HCT116 (cell line): ENCODE data around the gene OPCML. TPM values are rescaled to one million over a fixed set of nuclear protein-coding genes. Genes with fewer than 3 reads are reported as not detected.

ENCODE experiments used
- ATAC-seq: fragments of 200-7000 bp; cut with Tn5 transposase; 2 replicates; pipeline ENCODE4 v1.9.1; 2020; ENCODE audit warnings: mild to moderate bottlenecking, moderate library complexity
- BruUV-seq: library from RNA; stranded (reverse); fragments of 400-500 nt; replicated peaks from 2 replicates; lab custom pipeline; 2021; lab: Mats Ljungman, UMichigan
- CTCF ChIA-PET: fragments of 300-600 bp; sonication (Branson Sonifier 250); formaldehyde crosslinking; loops from one replicate; lab custom pipeline; 2021; ENCODE audit warnings: antibody characterized with exemption; lab: Charles Lee
- POLR2A ChIA-PET: fragments of 300-600, 350-600 bp; sonication (Branson Sonifier 250); formaldehyde crosslinking; loops from one replicate; lab custom pipeline; 2021; ENCODE audit warnings: antibody characterized with exemption; lab: Charles Lee
- RAD21 ChIA-PET, 2 experiments: fragments of 300-600 bp; sonication (Branson Sonifier 250); formaldehyde crosslinking; loops; one replicate each; lab custom pipeline; 2023; ENCODE audit warnings: low total read pairs in 2 of 2; ENCODE audit not compliant: uncharacterized antibody in 2 of 2, unreplicated experiment in 2 of 2, low non-redundant PET in 1 of 2; lab: Charles Lee
- DNase-seq: peaks from one replicate; pipeline ENCODE4 v3.0.0-alpha.2; 2010; ENCODE audit warnings: low read depth, low spot score
- H2AFZ ChIP-seq: fragments of 200-600 bp; shearing (Covaris generic), sonication (generic); 2 replicates; pipeline ENCODE4 v1.6.1; 2017; ENCODE audit warnings: low read depth, mixed run types, mixed read lengths, antibody characterized with exemption, low read length; ENCODE audit not compliant: poor library complexity, severe bottlenecking
- H3K27ac ChIP-seq: 2 replicates; pipeline ENCODE4 v1.5.1; 2012; ENCODE audit warnings: low read depth, low read length
- H3K27me3 ChIP-seq: fragments of 200-600 bp; sonication (generic); 2 replicates; pipeline ENCODE4 v1.6.1; 2016; ENCODE audit warnings: mixed run types, low read length, mixed read lengths; ENCODE audit not compliant: insufficient read depth
- H3K36me3 ChIP-seq, 2 experiments: fragments of 200-500 bp in 1 of 2; fragments of 200-600 bp in 1 of 2; sonication (Bioruptor generic) in 1 of 2; sonication (generic) in 1 of 2; 2 replicates each; pipeline versions ENCODE4 v1.5.1 to v1.6.1; 2014 to 2016; ENCODE audit warnings: low read length in 2 of 2, inconsistent platforms in 1 of 2, mixed read lengths in 1 of 2, mixed run types in 1 of 2; ENCODE audit not compliant: insufficient read depth in 2 of 2, control insufficient read depth in 1 of 2
- H3K4me1 ChIP-seq, 2 experiments: fragments of 200-600 bp in 1 of 2; sonication (generic) in 1 of 2; 2 replicates each; pipeline versions ENCODE4 v1.5.1 to v1.6.1; 2012 to 2017; ENCODE audit warnings: low read length in 2 of 2, inconsistent platforms in 1 of 2, mild to moderate bottlenecking in 1 of 2, mixed read lengths in 1 of 2, mixed run types in 1 of 2, moderate library complexity in 1 of 2; ENCODE audit not compliant: insufficient read depth in 2 of 2, control insufficient read depth in 1 of 2
- H3K4me2 ChIP-seq: fragments of 200-600 bp; sonication (generic); 2 replicates; pipeline ENCODE4 v1.6.1; 2017; ENCODE audit warnings: mixed run types, low read length, mixed read lengths
- H3K4me3 ChIP-seq, 2 experiments: fragments of 200-600 bp in 1 of 2; sonication (generic) in 1 of 2; replicated peaks in 1 of 2; 2 replicates each; pipeline ENCODE4 v1.5.1; 2011 to 2016; ENCODE audit warnings: low read length in 2 of 2, control low read depth in 1 of 2, low read depth in 1 of 2, mild to moderate bottlenecking in 1 of 2, mixed read lengths in 1 of 2, mixed run types in 1 of 2
- H3K79me2 ChIP-seq: fragments of 200-600 bp; sonication (generic); 2 replicates; pipeline ENCODE4 v1.6.1; 2017; ENCODE audit warnings: mild to moderate bottlenecking, mixed run types, low read length, moderate library complexity, mixed read lengths; ENCODE audit not compliant: insufficient read depth
- H3K9ac ChIP-seq: fragments of 200-600 bp; sonication (generic); 2 replicates; pipeline ENCODE4 v1.6.1; 2016; ENCODE audit warnings: low read length, mixed read lengths
- H3K9me2 ChIP-seq: fragments of 200-600 bp; sonication (generic), shearing (Covaris generic); 2 replicates; pipeline ENCODE4 v1.6.1; 2017; ENCODE audit warnings: mixed run types, mild to moderate bottlenecking, moderate library complexity; ENCODE audit not compliant: insufficient read depth
- H3K9me3 ChIP-seq, 2 experiments: fragments of 200-500 bp in 1 of 2; fragments of 200-600 bp in 1 of 2; sonication (Bioruptor generic) in 1 of 2; sonication (generic) in 1 of 2; 2 replicates each; pipeline ENCODE4 v1.6.1; 2014 to 2017; ENCODE audit warnings: low read length in 2 of 2, mixed read lengths in 2 of 2, inconsistent platforms in 1 of 2, low read depth in 1 of 2, mild to moderate bottlenecking in 1 of 2, mixed run types in 1 of 2, moderate library complexity in 1 of 2; ENCODE audit not compliant: control insufficient read depth in 1 of 2, insufficient read depth in 1 of 2
- H4K20me1 ChIP-seq: fragments of 200-600 bp; sonication (generic), shearing (Covaris generic); 2 replicates; pipeline ENCODE4 v1.6.1; 2017; ENCODE audit warnings: mixed run types, mild to moderate bottlenecking, moderate library complexity; ENCODE audit not compliant: insufficient read depth
- CBX3 ChIP-seq: IDR thresholded peaks from 2 replicates; pipeline ENCODE4 v1.6.1; 2012; ENCODE audit warnings: low read depth
- CEBPB ChIP-seq: IDR thresholded peaks from 2 replicates; pipeline ENCODE4 v1.6.1; 2012; ENCODE audit warnings: low read depth
- EGR1 ChIP-seq: IDR thresholded peaks from 2 replicates; pipeline ENCODE4 v1.6.1; 2012; ENCODE audit warnings: low read depth
- ELF1 ChIP-seq: IDR thresholded peaks from 2 replicates; pipeline ENCODE4 v1.6.1; 2012; ENCODE audit warnings: low read depth, borderline replicate concordance
- EZH2 ChIP-seq: fragments of 200-600 bp; sonication (generic); IDR thresholded peaks from 2 replicates; pipeline ENCODE4 v1.6.1; 2017; ENCODE audit warnings: antibody characterized with exemption, mixed run types
- EZH2phosphoT487 ChIP-seq: fragments of 200-600 bp; IDR thresholded peaks from 2 replicates; pipeline ENCODE4 v1.6.1; 2018; ENCODE audit warnings: antibody characterized with exemption, borderline replicate concordance
- FOSL1 ChIP-seq: IDR thresholded peaks from 2 replicates; pipeline ENCODE4 v1.6.1; 2012; ENCODE audit warnings: low read depth
- JUND ChIP-seq: IDR thresholded peaks from 2 replicates; pipeline ENCODE4 v1.6.1; 2012
- POLR2AphosphoS5 ChIP-seq: IDR thresholded peaks from 2 replicates; pipeline ENCODE4 v1.6.1; 2011; ENCODE audit warnings: mild to moderate bottlenecking, low read depth, low read length, moderate library complexity
- RAD21 ChIP-seq: IDR thresholded peaks from 2 replicates; pipeline ENCODE4 v1.6.1; 2012; ENCODE audit warnings: low read depth, mild to moderate bottlenecking
- SIN3A ChIP-seq: IDR thresholded peaks from 2 replicates; pipeline ENCODE4 v1.6.1; 2012; ENCODE audit warnings: low read depth
- SRF ChIP-seq: IDR thresholded peaks from 2 replicates; pipeline ENCODE4 v1.6.1; 2012; ENCODE audit warnings: low read depth
- TCF7L2 ChIP-seq: IDR thresholded peaks from 2 replicates; pipeline ENCODE4 v1.7.0; 2011; ENCODE audit warnings: borderline replicate concordance, inconsistent platforms; ENCODE audit not compliant: insufficient read depth, insufficient read length; ENCODE audit errors: extremely low read depth
- YY1 ChIP-seq: IDR thresholded peaks from 2 replicates; pipeline ENCODE4 v1.6.1; 2011; ENCODE audit warnings: low read length, low read depth, moderate library complexity, mild to moderate bottlenecking; ENCODE audit not compliant: insufficient replicate concordance; ENCODE audit errors: extremely low read depth
- ZFX ChIP-seq: fragments of 450-650 bp; IDR thresholded peaks from 2 replicates; pipeline ENCODE4 v1.6.1; 2017
- ZNF274 ChIP-seq: fragments of 200-500 bp; sonication (Bioruptor generic); IDR thresholded peaks from 2 replicates; pipeline ENCODE4 v1.6.1; 2014; ENCODE audit warnings: mild to moderate bottlenecking, low read depth, low read length, inconsistent platforms
- intact Hi-C: fragments of 100-400 bp; cut with micrococcal nuclease; formaldehyde crosslinking; loops from 2 replicates; pipeline ENCODE4 v1.10.0; 2022
- total RNA-seq: library from RNA; stranded (reverse); gene quantifications from one replicate; pipeline ENCODE4 v1.2.1, GENCODE V29; 2021; ENCODE audit not compliant: unreplicated experiment
- TF ChIP-seq, protein P1 (sequence below): IDR thresholded peaks from 2 replicates; pipeline ENCODE4 v1.6.1; 2012
- TF ChIP-seq, protein P2 (sequence below): IDR thresholded peaks from 2 replicates; pipeline ENCODE4 v1.6.1; 2011; ENCODE audit warnings: mild to moderate bottlenecking, low read length, moderate library complexity; ENCODE audit not compliant: insufficient replicate concordance; ENCODE audit errors: extremely low read depth
- TF ChIP-seq, protein P3 (sequence below): IDR thresholded peaks from 2 replicates; pipeline ENCODE4 v1.6.1; 2012
- TF ChIP-seq, protein P4 (sequence below): IDR thresholded peaks from 2 replicates; pipeline ENCODE4 v1.6.1; 2012; ENCODE audit warnings: low read depth

The OPCML gene
- total RNA-seq, 1 experiment from 2014 or later: not detected

DNA sequence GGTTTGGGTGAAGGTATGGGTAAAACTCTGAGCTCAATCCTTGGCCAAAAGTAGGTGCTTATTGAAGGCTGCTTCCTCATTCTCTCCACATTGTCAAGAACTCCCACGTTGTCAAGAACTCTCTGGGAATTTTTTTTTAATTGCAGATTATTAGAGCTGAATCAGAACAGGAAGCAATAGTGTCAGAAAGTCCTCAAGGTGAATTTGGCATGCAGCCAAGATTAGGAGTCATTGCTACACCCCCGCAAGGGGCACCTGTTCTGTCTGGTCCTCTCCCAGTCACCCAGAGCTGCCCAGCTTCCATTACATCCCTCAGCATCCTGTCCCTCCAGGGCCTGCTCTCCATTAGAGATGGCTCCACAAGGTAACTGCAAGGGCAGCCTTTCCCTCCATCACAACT, 996.5 kb downstream of the OPCML start:
- DNase-seq (no peak), ATAC-seq (no peak)
- no peaks in the 10 kb centered on the region for H3K27me3 ChIP-seq
- no peaks in the 10 kb centered on the region for H3K9me2 ChIP-seq
- no peak overlapping the region for H3K9ac ChIP-seq
- no peaks in the 10 kb centered on the region for H3K4me1 ChIP-seq
- H3K9me3 ChIP-seq: peaks cover 7 to 35% of the 10 kb centered on the region in 2 experiments; a peak in 2 of 4 replicates
- no peaks in the 10 kb centered on the region for H3K79me2 ChIP-seq
- no peak for TF ChIP-seq CBX3
- TF ChIP-seq POLR2AphosphoS5: no peak
- TF ChIP-seq, protein P1, sequence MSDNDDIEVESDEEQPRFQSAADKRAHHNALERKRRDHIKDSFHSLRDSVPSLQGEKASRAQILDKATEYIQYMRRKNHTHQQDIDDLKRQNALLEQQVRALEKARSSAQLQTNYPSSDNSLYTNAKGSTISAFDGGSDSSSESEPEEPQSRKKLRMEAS: no peak
- no peak for TF ChIP-seq EGR1
- TF ChIP-seq, protein P2, sequence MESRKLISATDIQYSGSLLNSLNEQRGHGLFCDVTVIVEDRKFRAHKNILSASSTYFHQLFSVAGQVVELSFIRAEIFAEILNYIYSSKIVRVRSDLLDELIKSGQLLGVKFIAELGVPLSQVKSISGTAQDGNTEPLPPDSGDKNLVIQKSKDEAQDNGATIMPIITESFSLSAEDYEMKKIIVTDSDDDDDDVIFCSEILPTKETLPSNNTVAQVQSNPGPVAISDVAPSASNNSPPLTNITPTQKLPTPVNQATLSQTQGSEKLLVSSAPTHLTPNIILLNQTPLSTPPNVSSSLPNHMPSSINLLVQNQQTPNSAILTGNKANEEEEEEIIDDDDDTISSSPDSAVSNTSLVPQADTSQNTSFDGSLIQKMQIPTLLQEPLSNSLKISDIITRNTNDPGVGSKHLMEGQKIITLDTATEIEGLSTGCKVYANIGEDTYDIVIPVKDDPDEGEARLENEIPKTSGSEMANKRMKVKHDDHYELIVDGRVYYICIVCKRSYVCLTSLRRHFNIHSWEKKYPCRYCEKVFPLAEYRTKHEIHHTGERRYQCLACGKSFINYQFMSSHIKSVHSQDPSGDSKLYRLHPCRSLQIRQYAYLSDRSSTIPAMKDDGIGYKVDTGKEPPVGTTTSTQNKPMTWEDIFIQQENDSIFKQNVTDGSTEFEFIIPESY: no peak
- TF ChIP-seq, protein P3, sequence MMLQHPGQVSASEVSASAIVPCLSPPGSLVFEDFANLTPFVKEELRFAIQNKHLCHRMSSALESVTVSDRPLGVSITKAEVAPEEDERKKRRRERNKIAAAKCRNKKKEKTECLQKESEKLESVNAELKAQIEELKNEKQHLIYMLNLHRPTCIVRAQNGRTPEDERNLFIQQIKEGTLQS: no peak
- no peak for TF ChIP-seq TCF7L2
- no peak for TF ChIP-seq FOSL1
- no peak for TF ChIP-seq ELF1
- TF ChIP-seq EZH2: no peak
- no peak for TF ChIP-seq SIN3A
- TF ChIP-seq RAD21: no peak
- TF ChIP-seq EZH2phosphoT487: no peak
- no peak for TF ChIP-seq CEBPB
- TF ChIP-seq JUND: no peak
- TF ChIP-seq, protein P4, sequence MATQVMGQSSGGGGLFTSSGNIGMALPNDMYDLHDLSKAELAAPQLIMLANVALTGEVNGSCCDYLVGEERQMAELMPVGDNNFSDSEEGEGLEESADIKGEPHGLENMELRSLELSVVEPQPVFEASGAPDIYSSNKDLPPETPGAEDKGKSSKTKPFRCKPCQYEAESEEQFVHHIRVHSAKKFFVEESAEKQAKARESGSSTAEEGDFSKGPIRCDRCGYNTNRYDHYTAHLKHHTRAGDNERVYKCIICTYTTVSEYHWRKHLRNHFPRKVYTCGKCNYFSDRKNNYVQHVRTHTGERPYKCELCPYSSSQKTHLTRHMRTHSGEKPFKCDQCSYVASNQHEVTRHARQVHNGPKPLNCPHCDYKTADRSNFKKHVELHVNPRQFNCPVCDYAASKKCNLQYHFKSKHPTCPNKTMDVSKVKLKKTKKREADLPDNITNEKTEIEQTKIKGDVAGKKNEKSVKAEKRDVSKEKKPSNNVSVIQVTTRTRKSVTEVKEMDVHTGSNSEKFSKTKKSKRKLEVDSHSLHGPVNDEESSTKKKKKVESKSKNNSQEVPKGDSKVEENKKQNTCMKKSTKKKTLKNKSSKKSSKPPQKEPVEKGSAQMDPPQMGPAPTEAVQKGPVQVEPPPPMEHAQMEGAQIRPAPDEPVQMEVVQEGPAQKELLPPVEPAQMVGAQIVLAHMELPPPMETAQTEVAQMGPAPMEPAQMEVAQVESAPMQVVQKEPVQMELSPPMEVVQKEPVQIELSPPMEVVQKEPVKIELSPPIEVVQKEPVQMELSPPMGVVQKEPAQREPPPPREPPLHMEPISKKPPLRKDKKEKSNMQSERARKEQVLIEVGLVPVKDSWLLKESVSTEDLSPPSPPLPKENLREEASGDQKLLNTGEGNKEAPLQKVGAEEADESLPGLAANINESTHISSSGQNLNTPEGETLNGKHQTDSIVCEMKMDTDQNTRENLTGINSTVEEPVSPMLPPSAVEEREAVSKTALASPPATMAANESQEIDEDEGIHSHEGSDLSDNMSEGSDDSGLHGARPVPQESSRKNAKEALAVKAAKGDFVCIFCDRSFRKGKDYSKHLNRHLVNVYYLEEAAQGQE: no peak
- no peak for TF ChIP-seq ZFX
- no peak for TF ChIP-seq YY1
- no peak for TF ChIP-seq SRF
- TF ChIP-seq ZNF274: no peak
- RAD21 ChIA-PET: no interaction called here
- no peaks in the 10 kb centered on the region for H4K20me1 ChIP-seq
- CTCF ChIA-PET: no interaction called here
- intact Hi-C loops: no loop called here
- no peak overlapping the region for H2AFZ ChIP-seq
- POLR2A ChIA-PET: no interaction called here
- no peaks in the 10 kb centered on the region for H3K36me3 ChIP-seq
- no TSS peak for BruUV-seq
- H3K4me3 ChIP-seq: no peak overlapping the region
- H3K4me2 ChIP-seq: no peak overlapping the region
- no peak overlapping the region for H3K27ac ChIP-seq
